ENCODE data around the gene C13orf42.

GRCh38 chr13:51146667-51147066 is 35.6 kb upstream of the C13orf42 start:
- TF ChIP-seq CTCF (IDR thresholded peaks at IDR 0.05) (no peak), POLR2A (IDR thresholded peaks at IDR 0.05) (no peak)
